ENCODE measurements around the gene DPEP1.
"Not testable (repeated sequence)": the region's sequence is repeated elsewhere in the genome, so short reads cannot be mapped to it uniquely, and the experiment has no call there.

DPEP1 gene

GRCh38 chr16:89577055-89577759, 36.2 kb upstream of the DPEP1 start:
- no peak for DNase-seq

GRCh38 chr16:89579351-89579750, 34.1 kb upstream of the DPEP1 start:
- no peak for DNase-seq

GRCh38 chr16:89581045-89581695, 32.3 kb upstream of the DPEP1 start:
- DNase-seq = no peak

- no peak for DNase-seq
Measured at GRCh38 chr16:89581861-89582563, 31.4 kb upstream of the DPEP1 start.

- no peak for DNase-seq
Measured at GRCh38 chr16:89582614-89583196, 30.7 kb upstream of the DPEP1 start.

- DNase-seq = no peak
Measured at GRCh38 chr16:89583197-89583894, 30.1 kb upstream of the DPEP1 start.

GRCh38 chr16:89583895-89584644, 29.4 kb upstream of the DPEP1 start:
- no peak for DNase-seq

- no peak for DNase-seq
Measured at GRCh38 chr16:89584768-89585549, 28.5 kb upstream of the DPEP1 start.

- DNase-seq = no peak
Measured at GRCh38 chr16:89586218-89586617, 27.2 kb upstream of the DPEP1 start.

GRCh38 chr16:89586853-89587252, 26.6 kb upstream of the DPEP1 start:
- no peak for DNase-seq

- DNase-seq = not testable (repeated sequence)
Measured at GRCh38 chr16:89587676-89588075, 25.8 kb upstream of the DPEP1 start.

GRCh38 chr16:89588413-89589109, 24.9 kb upstream of the DPEP1 start:
- no peak for DNase-seq

GRCh38 chr16:89589241-89589926, 24.1 kb upstream of the DPEP1 start:
- no peak for DNase-seq

- no peak for DNase-seq
Measured at GRCh38 chr16:89593841-89594240, 19.6 kb upstream of the DPEP1 start.

- no peak for DNase-seq
Measured at GRCh38 chr16:89595330-89596060, 17.9 kb upstream of the DPEP1 start.

- DNase-seq = no peak
Measured at GRCh38 chr16:89596061-89596689, 17.3 kb upstream of the DPEP1 start.

- no peak for DNase-seq
Measured at GRCh38 chr16:89596957-89597649, 16.3 kb upstream of the DPEP1 start.

- no peak for DNase-seq
Measured at GRCh38 chr16:89598199-89598598, 15.2 kb upstream of the DPEP1 start.
